ENCODE data around the gene MTHFD1L.

MTHFD1L gene

DNA sequence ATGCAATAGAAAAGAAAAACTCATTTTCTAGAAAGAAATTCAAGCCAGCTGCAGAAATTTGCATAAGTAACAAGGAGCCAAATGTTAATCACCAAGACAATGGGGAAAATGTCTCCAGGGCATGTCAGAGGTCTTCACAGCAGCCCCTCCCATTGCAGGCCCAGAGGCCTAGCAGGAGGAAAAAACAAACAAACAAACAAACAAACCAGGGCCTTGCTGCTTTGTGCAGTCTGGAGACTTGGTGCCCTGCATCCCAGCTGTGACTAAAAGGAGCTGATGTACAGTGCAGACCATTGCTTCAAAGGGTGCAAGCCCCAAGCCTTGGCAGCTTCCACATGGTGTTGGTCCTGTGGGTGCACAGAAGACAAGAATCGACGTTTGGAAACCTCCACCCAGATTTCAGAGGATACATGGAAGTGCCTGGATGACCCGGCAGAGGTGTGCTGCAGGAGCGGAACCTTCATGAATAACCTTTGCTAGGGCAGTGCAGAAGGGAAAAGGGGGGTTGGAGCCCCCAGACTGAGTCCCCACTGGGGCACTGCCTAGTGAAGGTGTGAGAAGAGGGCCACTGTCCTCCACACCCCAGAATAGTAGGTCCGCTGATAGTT, 263.4 kb downstream of the MTHFD1L start:
- DNase-seq = no peak

GRCh38 chr6:151130329-151130728, 264.8 kb downstream of the MTHFD1L start:
- no peak for DNase-seq

DNA sequence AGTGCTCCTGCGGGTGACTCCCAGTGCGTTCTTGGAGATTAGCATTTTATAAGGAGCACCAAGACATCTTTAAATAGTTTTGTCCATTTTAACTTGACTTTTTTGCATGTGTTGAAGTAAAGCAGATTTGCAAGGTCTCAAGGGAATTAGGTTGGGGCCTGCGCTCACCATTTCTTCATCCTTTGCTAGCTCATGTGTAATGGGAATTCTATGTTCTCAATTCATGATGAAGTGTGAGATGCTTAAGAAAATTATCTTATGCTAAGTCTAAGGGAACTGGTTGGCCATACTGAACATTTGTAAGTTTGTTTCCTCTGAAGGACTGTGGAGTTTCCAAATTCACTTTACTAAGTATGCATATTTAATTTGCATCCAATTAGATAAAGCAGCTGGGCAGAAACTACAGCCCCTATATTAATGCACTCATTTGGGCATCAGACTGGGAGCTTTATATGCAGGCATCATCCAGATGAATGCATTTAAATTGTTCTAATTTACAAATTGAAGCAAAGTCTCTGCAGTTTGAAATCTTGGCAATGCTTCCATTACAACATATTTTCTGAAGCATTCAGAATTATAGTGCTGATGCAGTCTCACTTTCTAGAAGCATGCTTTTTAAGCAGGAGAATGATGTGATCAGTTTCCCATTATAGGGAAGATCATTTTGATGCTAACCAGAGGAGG, 266.0 kb downstream of the MTHFD1L start:
- no peak for DNase-seq

GRCh38 chr6:151136141-151136755, 270.7 kb downstream of the MTHFD1L start:
- DNase-seq = no peak

- DNase-seq = no peak
These were observed 272.0 kb downstream of the MTHFD1L start for GRCh38 chr6:151137542-151137941.

GRCh38 chr6:151139524-151139923, 274.0 kb downstream of the MTHFD1L start:
- no peak for DNase-seq

GRCh38 chr6:151140767-151141166, 275.3 kb downstream of the MTHFD1L start:
- DNase-seq = no peak

DNA sequence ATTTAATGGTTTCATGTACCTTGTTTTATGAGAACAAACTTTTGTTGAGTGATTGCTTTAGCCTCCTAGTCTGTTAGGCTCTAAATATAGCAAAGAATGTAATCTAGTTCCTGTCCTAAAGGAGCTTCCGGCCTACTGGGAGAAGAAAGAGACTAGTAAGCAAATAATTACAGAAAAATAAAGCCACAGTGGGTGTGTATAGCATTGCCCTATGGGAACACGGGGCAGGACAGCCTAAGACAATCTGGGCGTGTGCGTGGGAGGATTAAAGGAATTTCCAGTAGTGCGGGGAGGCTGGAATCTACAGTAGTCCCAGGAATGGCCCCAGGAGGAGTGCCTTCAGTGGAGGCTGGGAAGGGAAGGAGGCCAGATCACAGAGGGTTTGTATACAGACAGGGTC, 276.2 kb downstream of the MTHFD1L start:
- DNase-seq = no peak

- no peak for DNase-seq
These were observed 277.2 kb downstream of the MTHFD1L start for GRCh38 chr6:151142676-151143075.

DNA sequence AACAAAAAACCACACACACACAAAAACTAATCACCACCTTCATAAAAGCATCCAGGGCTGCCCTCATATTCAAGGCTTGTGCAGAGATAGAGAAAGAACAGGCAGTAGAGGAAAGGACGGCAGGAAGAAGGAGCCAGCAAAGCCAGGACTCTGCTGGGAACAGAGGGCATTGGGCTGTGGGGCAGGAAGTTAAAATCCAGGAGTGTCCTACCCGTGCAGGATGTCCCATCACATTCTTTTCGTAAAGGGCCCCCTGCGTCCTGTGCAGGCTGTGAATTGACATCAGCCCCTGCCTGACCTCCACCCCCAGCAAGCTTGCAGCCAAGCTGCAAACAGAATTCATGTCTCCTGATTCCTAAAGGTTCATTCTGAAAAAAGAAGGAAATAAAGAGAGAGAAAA, 277.8 kb downstream of the MTHFD1L start:
- no peak for DNase-seq

GRCh38 chr6:151143806-151144205, 278.3 kb downstream of the MTHFD1L start:
- DNase-seq = no peak

DNA sequence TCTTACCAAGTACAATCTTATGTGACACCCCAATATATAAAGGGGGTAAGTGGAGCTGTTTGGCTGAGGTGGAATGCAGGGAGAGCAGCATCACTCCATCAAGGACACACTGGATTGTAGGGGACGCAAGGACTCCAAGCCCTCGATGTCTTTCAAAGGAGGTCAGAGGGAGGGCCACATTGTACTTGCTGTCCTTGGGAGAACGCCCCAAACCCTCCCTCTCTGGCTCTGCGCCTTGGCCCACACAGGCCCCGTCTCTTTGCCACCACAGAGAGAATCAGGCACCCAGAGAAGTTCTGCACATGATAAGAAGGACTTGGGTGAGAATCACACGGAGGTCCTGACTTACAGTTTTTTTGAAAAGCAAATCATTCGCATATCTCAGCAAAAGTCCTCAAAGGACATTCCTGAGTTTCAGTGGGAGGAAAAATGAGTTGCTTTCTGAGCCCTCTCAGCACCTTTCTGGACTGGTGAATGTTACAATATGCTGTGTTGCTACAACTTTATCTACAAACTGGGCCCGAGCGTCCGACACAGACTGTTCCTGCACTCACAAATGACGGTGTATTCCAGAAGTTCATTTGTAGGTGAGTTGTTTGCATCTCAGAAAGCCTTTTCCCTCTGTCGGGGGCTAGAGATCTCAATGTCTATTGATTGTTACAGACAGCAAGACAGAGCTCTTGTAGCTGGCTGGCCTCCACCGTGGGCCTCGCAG, 281.8 kb downstream of the MTHFD1L start:
- DNase-seq = no peak

- DNase-seq = no peak
These were observed 282.6 kb downstream of the MTHFD1L start for GRCh38 chr6:151148111-151148510.

- no peak for DNase-seq
These were observed 284.3 kb downstream of the MTHFD1L start for GRCh38 chr6:151149793-151150192.

Measured in stimulated activated CD4-positive, alpha-beta T cell treated with anti-CD3 and anti-CD28 coated beads, Interleukin-4, amount 100 ng/mL, for 4 hours (primary cell).